WERI-Rb-1 (cell line): ENCODE results near the gene FAM47E.
A peak's percentile ranks its signal among the peaks of the same experiment; 100 is the strongest.

ENCODE experiments used
- DNase-seq: peaks from one replicate; pipeline ENCODE4 v3.0.0-alpha.2; 2020
- H3K27ac ChIP-seq: fragments of 250-450 bp; sonication (Bioruptor Pico); 2 replicates; pipeline ENCODE4 v1.5.1; 2020; ENCODE audit warnings: mild to moderate bottlenecking, moderate library complexity
- H3K27me3 ChIP-seq: fragments of 250-450 bp; sonication (Bioruptor Pico); 2 replicates; pipeline ENCODE4 v1.5.1; 2021; ENCODE audit warnings: mild to moderate bottlenecking, low read depth, moderate library complexity; ENCODE audit not compliant: insufficient read depth, severe bottlenecking
- H3K36me3 ChIP-seq: fragments of 250-450 bp; sonication (Bioruptor Pico); 2 replicates; pipeline ENCODE4 v1.5.1; 2020; ENCODE audit warnings: mild to moderate bottlenecking, moderate library complexity
- H3K4me3 ChIP-seq: 2 replicates; pipeline ENCODE4 v1.5.1; 2011; ENCODE audit warnings: low read depth, mild to moderate bottlenecking, control low read depth, low read length
- H3K9me3 ChIP-seq: fragments of 250-450 bp; sonication (Bioruptor Pico); 2 replicates; pipeline ENCODE4 v1.5.1; 2021; ENCODE audit warnings: mild to moderate bottlenecking, moderate library complexity; ENCODE audit not compliant: severe bottlenecking
- CTCF ChIP-seq: IDR thresholded peaks from 2 replicates; pipeline ENCODE4 v1.5.1; 2011; ENCODE audit warnings: low read depth, mild to moderate bottlenecking, control low read depth, inconsistent platforms, low read length

The FAM47E gene

GRCh38 chr4:76216975-76217814 is 34.3 kb upstream of the FAM47E start:
- Histone ChIP-seq H3K9me3 (no peaks in the 10 kb centered on the region), H3K27ac (peak overlapping the region; percentile 13; the same call in 1 of the 2 replicates), H3K27me3 (no peaks in the 10 kb centered on the region), H3K36me3 (peaks cover 12% of the 10 kb centered on the region), H3K4me3 (no peak overlapping the region)
- TF ChIP-seq CTCF, result no peak
- no peak for DNase-seq

- Histone ChIP-seq H3K27me3 (no peaks in the 10 kb centered on the region), H3K9me3 (no peaks in the 10 kb centered on the region), H3K4me3 (no peak overlapping the region), H3K27ac (no peak overlapping the region), H3K36me3 (no peaks in the 10 kb centered on the region)
- TF ChIP-seq CTCF, result no peak
- no peak for DNase-seq
Measured at GRCh38 chr4:76219299-76220055, 32.0 kb upstream of the FAM47E start.

GRCh38 chr4:76224171-76224570 is 27.4 kb upstream of the FAM47E start:
- Histone ChIP-seq H3K27ac (no peak overlapping the region), H3K9me3 (peaks cover 3% of the 10 kb centered on the region), H3K4me3 (no peak overlapping the region), H3K36me3 (no peaks in the 10 kb centered on the region), H3K27me3 (no peaks in the 10 kb centered on the region)
- no peak for TF ChIP-seq CTCF
- DNase-seq, result no peak

- H3K4me3 ChIP-seq, result no peak overlapping the region
- no peak overlapping the region for H3K27ac ChIP-seq
- DNase-seq, result no peak
- H3K9me3 ChIP-seq, result peaks cover 6% of the 10 kb centered on the region
- no peak for TF ChIP-seq CTCF
- no peaks in the 10 kb centered on the region for H3K27me3 ChIP-seq
- no peaks in the 10 kb centered on the region for H3K36me3 ChIP-seq
Measured at GRCh38 chr4:76226418-76226817, 25.1 kb upstream of the FAM47E start.

GRCh38 chr4:76232681-76233080 is 18.8 kb upstream of the FAM47E start:
- Histone ChIP-seq H3K27me3 (no peaks in the 10 kb centered on the region), H3K36me3 (no peaks in the 10 kb centered on the region), H3K4me3 (no peak overlapping the region), H3K9me3 (peaks cover 10% of the 10 kb centered on the region), H3K27ac (no peak overlapping the region)
- DNase-seq, result no peak
- TF ChIP-seq CTCF, result no peak
